CD1c-positive myeloid dendritic cell (primary cell): Measurements from ENCODE around the gene PLPP1.
"Not testable (repeated sequence)": the region's sequence is repeated elsewhere in the genome, so short reads cannot be mapped to it uniquely, and the experiment has no call there.

ENCODE experiments used
- DNase-seq: peaks from one replicate; pipeline ENCODE4 v3.0.0-alpha.2; 2016; ENCODE audit errors: extremely low spot score

PLPP1 gene

GRCh38 chr5:55546947-55547346, 12.2 kb upstream of the PLPP1 start:
- DNase-seq, result no peak

- no peak for DNase-seq
These were observed 9.6 kb upstream of the PLPP1 start for GRCh38 chr5:55544341-55544740.

- DNase-seq, result no peak
These were observed 6.4 kb upstream of the PLPP1 start for GRCh38 chr5:55541056-55541635.

GRCh38 chr5:55540525-55540924, 5.8 kb upstream of the PLPP1 start:
- no peak for DNase-seq

- no peak for DNase-seq
These were observed 5.3 kb upstream of the PLPP1 start for GRCh38 chr5:55540024-55540423.

- no peak for DNase-seq
These were observed 3.9 kb upstream of the PLPP1 start for GRCh38 chr5:55538661-55539060.

GRCh38 chr5:55537315-55537714, 2.6 kb upstream of the PLPP1 start:
- not testable (repeated sequence) for DNase-seq

GRCh38 chr5:55535199-55535905, 588 bp upstream of the PLPP1 start:
- no peak for DNase-seq

- no peak for DNase-seq
These were observed 986 bp downstream of the PLPP1 start for GRCh38 chr5:55533521-55534435.

- no peak for DNase-seq
These were observed 4.1 kb downstream of the PLPP1 start for GRCh38 chr5:55530669-55531068.

GRCh38 chr5:55524816-55525215, 9.9 kb downstream of the PLPP1 start:
- no peak for DNase-seq

- no peak for DNase-seq
These were observed 11.5 kb downstream of the PLPP1 start for GRCh38 chr5:55523293-55523692.

- no peak for DNase-seq
These were observed 12.9 kb downstream of the PLPP1 start for GRCh38 chr5:55521881-55522280.

- no peak for DNase-seq
These were observed 14.5 kb downstream of the PLPP1 start for GRCh38 chr5:55520117-55520839.

- no peak for DNase-seq
These were observed 15.9 kb downstream of the PLPP1 start for GRCh38 chr5:55518831-55519390.

- no peak for DNase-seq
These were observed 17.0 kb downstream of the PLPP1 start for GRCh38 chr5:55517804-55518203.

- DNase-seq, result no peak
These were observed 23.8 kb downstream of the PLPP1 start for GRCh38 chr5:55511010-55511409.

GRCh38 chr5:55510523-55510880, 24.3 kb downstream of the PLPP1 start:
- no peak for DNase-seq

- no peak for DNase-seq
These were observed 24.8 kb downstream of the PLPP1 start for GRCh38 chr5:55509796-55510522.

GRCh38 chr5:55509097-55509496, 25.7 kb downstream of the PLPP1 start:
- no peak for DNase-seq

GRCh38 chr5:55507574-55507973, 27.2 kb downstream of the PLPP1 start:
- DNase-seq, result no peak
